ENCODE results near the gene PDHX. TPM values are rescaled to one million over a fixed set of nuclear protein-coding genes. Genes with fewer than 3 reads are reported as not detected.

The PDHX gene
- total RNA-seq, 1 donor from 2014 or later: 18.6 TPM

DNA sequence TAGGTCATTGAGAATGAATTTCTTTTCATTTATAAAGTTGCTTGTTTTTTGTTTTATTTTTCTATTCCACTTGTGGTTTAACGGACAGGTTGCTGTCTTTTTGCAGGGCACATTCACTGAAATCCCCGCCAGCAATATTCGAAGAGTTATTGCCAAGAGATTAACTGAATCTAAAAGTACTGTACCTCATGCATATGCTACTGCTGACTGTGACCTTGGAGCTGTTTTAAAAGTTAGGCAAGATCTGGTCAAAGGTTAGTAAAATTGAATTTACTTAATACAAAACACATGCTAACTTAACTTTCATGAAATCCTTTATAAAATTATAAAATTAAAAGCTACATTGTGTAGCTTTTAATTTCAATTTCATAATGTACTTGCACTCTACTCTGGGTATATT, 53.6 kb downstream of the PDHX start:
- Mint-ChIP-seq H3K27me3 (no peaks in the 10 kb centered on the region), H3K9me3 (peaks cover 2% of the 10 kb centered on the region), H3K27ac (no peak overlapping the region), H3K4me1 (no peaks in the 10 kb centered on the region), H3K36me3 (ENCODE audit: low read depth) (peaks cover 67% of the 10 kb centered on the region), H3K4me3 (no peak overlapping the region)
- POLR2A ChIA-PET: no interaction called here
- ATAC-seq (ENCODE audit: low read depth) (no peak), DNase-seq (no peak)
- CTCF ChIA-PET: no interaction called here
- TF ChIP-seq, protein P1, sequence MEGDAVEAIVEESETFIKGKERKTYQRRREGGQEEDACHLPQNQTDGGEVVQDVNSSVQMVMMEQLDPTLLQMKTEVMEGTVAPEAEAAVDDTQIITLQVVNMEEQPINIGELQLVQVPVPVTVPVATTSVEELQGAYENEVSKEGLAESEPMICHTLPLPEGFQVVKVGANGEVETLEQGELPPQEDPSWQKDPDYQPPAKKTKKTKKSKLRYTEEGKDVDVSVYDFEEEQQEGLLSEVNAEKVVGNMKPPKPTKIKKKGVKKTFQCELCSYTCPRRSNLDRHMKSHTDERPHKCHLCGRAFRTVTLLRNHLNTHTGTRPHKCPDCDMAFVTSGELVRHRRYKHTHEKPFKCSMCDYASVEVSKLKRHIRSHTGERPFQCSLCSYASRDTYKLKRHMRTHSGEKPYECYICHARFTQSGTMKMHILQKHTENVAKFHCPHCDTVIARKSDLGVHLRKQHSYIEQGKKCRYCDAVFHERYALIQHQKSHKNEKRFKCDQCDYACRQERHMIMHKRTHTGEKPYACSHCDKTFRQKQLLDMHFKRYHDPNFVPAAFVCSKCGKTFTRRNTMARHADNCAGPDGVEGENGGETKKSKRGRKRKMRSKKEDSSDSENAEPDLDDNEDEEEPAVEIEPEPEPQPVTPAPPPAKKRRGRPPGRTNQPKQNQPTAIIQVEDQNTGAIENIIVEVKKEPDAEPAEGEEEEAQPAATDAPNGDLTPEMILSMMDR (IDR thresholded peaks at IDR 0.05): no peak
- intact Hi-C loops (cut with micrococcal nuclease): no loop called here

DNA sequence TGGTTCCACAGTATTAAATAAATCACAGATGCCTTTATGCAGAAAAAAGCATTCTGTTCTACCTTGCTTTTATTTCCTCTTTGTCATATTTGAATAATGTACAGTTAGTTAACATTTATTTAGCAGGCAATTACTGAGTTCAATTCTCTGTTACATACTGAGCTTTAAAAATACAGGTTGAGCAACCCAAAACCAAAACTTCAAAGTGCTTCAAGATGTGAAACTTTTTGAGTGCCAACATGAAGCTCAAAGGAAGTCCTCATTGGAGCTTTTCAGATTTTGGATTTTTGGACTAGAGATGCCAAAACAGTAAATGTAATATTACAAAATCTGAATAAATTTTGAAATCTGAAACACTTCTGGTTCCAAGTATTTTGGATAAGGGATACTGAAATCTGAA, 54.1 kb downstream of the PDHX start:
- Mint-ChIP-seq H3K4me3 (no peak overlapping the region), H3K27me3 (no peaks in the 10 kb centered on the region), H3K36me3 (ENCODE audit: low read depth) (peaks cover 70% of the 10 kb centered on the region), H3K9me3 (peaks cover 2% of the 10 kb centered on the region), H3K27ac (no peak overlapping the region), H3K4me1 (no peaks in the 10 kb centered on the region)
- DNase-seq (no peak), ATAC-seq (ENCODE audit: low read depth) (no peak)
- intact Hi-C loops (cut with micrococcal nuclease): no loop called here
- ChIA-PET POLR2A (no interaction called here), CTCF (no interaction called here)
- TF ChIP-seq, protein P1 (IDR thresholded peaks at IDR 0.05): no peak

DNA sequence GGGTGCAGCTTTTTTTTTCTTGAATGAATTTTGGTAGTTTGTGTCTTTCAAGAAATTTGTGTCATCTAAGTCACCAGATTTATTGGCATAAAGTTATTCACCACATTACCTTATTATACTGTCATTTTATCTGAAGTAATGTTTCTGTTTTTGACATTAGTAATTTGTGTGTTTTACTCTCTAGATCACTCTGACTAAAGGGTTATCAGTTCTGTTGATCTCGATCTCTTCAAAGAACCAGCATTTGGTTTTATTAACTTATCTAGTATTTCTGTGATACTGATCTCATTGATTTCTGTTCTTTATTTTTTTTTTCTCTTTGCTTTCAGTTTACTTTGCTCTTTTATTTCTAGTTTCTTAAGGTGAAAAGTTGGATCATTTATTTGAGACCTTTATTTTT, 55.5 kb downstream of the PDHX start:
- Mint-ChIP-seq H3K9me3 (peaks cover 2% of the 10 kb centered on the region), H3K4me3 (no peak overlapping the region), H3K27ac (no peak overlapping the region), H3K36me3 (ENCODE audit: low read depth) (peaks cover 74% of the 10 kb centered on the region), H3K4me1 (no peaks in the 10 kb centered on the region), H3K27me3 (no peaks in the 10 kb centered on the region)
- ATAC-seq (ENCODE audit: low read depth) (no peak), DNase-seq (no peak)
- TF ChIP-seq, protein P1 (IDR thresholded peaks at IDR 0.05): no peak
- CTCF ChIA-PET: no interaction called here
- POLR2A ChIA-PET: no interaction called here
- intact Hi-C loops (cut with micrococcal nuclease): no loop called here

DNA sequence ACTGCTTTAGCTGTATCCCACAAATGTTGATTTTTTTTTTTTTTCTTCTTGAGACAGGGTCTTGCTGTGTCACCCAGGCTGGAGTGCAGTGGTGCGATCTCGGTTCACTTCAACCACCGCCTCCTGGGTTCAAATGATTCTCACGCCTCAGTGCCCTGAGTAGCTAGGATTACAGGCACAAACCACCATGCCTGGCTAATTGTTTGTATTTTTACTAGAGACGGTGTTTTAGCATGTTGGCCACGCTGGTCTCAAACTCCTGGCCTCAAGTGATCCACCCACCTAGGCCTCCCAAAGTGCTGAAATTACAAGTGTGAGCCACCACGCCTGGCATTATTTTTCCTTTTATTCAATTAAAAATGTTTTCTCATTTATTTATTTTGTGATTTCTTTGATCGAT, 55.9 kb downstream of the PDHX start:
- POLR2A ChIA-PET: no interaction called here
- intact Hi-C loops (cut with micrococcal nuclease): no loop called here
- Mint-ChIP-seq H3K36me3 (ENCODE audit: low read depth) (peaks cover 75% of the 10 kb centered on the region), H3K9me3 (peaks cover 2% of the 10 kb centered on the region), H3K27me3 (no peaks in the 10 kb centered on the region), H3K4me1 (no peaks in the 10 kb centered on the region), H3K4me3 (no peak overlapping the region), H3K27ac (no peak overlapping the region)
- TF ChIP-seq, protein P1 (IDR thresholded peaks at IDR 0.05): no peak
- CTCF ChIA-PET: no interaction called here
- DNase-seq (no peak), ATAC-seq (ENCODE audit: low read depth) (no peak)

DNA sequence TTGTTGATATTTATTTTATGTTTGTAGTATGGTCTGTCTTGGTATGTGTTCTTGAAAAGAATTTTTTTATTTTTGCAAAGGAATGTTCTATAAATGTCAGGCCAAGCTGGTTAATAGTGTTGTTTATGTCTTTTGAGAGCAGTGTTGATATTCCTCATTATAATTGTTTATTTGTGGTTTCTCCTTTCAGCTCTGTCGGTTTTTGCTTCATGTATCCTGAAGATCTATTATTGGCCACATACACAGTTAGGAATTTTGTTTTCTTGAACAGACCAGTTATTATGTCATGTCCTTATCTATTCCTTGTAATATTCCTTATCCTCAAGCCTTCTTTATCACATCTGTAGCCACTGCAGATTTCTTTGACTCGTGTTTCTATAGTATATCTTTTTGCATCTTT, 56.5 kb downstream of the PDHX start:
- Mint-ChIP-seq H3K4me3 (no peak overlapping the region), H3K27me3 (no peaks in the 10 kb centered on the region), H3K36me3 (ENCODE audit: low read depth) (peaks cover 76% of the 10 kb centered on the region), H3K9me3 (peaks cover 2% of the 10 kb centered on the region), H3K27ac (no peak overlapping the region), H3K4me1 (no peaks in the 10 kb centered on the region)
- ChIA-PET POLR2A (no interaction called here), CTCF (no interaction called here)
- no peak for ATAC-seq (ENCODE audit: low read depth)
- TF ChIP-seq, protein P1 (IDR thresholded peaks at IDR 0.05): no peak
- intact Hi-C loops (cut with micrococcal nuclease): no loop called here
- DNase-seq: no peak

Data from activated B cell treated with CpG ODN at 0.5 μM for 24 hours (primary cell).